Measurements from ENCODE around the gene ACAA2.
A peak's percentile ranks its signal among the peaks of the same experiment; 100 is the strongest.

Gene ACAA2, protein sequence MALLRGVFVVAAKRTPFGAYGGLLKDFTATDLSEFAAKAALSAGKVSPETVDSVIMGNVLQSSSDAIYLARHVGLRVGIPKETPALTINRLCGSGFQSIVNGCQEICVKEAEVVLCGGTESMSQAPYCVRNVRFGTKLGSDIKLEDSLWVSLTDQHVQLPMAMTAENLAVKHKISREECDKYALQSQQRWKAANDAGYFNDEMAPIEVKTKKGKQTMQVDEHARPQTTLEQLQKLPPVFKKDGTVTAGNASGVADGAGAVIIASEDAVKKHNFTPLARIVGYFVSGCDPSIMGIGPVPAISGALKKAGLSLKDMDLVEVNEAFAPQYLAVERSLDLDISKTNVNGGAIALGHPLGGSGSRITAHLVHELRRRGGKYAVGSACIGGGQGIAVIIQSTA

GRCh38 chr18:49813319-49814146 is at the start of gene ACAA2:
TSS of gene ACAA2 (minus strand) at chr18:49813533. CDS start at chr18:49813484, 49 bp downstream.
- DNase-seq, result peak; percentile 58

- no peak for DNase-seq
Measured at GRCh38 chr18:49862656-49863385, 49.5 kb upstream of the ACAA2 start.

DNA sequence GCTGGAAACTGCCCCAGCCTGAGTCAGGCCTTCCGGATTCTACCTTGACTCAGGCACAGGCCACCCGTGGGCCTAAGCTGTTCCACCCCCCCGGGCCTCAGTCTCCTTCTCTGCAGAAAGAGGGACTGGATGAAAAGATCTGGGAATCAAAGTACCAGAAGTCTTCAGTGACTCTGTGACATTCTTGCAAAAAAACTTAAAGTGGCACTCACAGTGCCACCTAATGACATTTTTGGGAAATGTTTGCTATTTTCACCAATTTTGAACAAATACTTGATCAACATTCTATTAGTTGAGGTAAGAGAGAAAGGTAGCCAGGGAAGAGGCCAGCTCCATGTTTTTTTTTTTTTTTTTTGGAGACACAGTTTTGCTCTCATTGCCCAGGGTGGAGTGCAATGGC is 48.3 kb upstream of the ACAA2 start:
- no peak for DNase-seq

DNA sequence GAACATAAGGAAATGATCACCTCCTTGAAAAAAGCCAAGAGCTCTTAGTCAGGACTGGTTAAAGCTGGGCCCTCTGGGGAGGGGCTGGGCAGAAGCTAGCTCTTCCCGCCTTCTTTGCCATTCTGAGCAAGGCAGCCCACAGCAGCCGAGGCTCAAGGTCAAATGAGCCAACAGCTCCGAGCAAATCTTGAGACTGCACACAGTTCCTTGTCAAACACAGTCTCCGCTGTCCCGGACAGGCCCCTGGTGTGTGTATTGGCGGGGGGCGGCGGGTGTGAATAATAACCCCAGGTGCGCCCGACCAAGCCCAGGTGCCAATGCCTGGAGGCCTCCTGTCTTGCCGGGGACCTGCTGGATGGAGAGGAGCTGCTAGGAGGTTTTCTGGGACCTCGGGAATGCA is 46.4 kb upstream of the ACAA2 start:
- no peak for DNase-seq

DNA sequence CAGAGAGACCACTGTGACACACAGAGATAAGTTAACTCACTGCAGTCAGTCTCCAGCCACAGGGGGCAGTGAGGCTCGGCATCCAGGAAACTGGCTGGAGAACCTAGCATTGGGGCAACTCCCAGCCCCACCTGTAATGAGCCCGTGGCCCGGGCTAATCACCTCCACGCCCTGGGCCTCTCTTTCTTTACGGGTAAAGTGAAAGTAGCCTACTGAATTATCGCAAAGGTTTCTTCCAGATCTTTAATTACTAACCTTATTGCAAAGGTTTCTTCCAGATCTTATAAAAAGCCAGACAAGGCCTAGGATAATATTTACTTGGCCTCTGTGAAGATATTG is 45.7 kb upstream of the ACAA2 start:
- no peak for DNase-seq

GRCh38 chr18:49858309-49859020 is 45.1 kb upstream of the ACAA2 start:
- peak; percentile 53 for DNase-seq

DNA sequence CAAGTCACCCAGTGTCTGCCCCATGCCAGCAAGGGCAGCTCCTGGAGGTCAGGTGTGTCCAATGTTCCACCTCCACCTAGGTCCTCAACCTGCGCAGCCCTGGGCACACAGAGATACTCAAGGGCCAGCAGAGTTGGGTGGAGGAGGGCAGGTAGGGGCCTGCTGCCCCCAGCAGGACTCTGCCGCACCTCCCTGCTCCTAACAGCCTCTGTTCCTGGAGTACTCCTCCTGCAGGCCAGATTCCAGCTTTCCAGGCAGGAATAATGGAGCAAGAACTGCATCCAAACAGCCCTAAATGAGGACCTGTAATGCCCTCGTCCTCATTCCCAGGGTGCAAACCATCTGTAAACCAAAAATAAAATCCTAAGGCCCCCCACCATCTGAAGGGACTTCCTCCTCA is 44.4 kb upstream of the ACAA2 start:
- no peak for DNase-seq

DNA sequence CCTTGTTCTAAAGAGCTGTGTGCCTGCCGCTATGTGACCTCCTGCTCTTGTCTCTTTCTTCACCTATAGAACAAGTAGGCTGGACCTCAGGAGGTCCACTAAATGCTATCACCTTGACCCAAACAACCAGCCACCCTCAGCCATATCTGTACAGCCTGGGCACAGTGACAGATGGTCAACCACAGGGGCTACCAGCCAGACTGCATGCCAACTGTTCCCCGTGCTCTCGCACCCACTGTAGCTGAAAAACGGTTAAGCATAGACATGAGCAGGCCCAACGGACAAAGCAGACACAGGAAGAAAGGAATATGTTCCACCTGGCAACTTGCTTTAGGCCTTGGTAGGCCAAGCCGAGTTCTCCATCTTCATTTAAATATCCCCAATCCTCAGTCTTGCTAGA is 43.2 kb upstream of the ACAA2 start:
- DNase-seq, result no peak

- DNase-seq, result no peak
Measured at GRCh38 chr18:49855711-49856415, 42.5 kb upstream of the ACAA2 start.

DNA sequence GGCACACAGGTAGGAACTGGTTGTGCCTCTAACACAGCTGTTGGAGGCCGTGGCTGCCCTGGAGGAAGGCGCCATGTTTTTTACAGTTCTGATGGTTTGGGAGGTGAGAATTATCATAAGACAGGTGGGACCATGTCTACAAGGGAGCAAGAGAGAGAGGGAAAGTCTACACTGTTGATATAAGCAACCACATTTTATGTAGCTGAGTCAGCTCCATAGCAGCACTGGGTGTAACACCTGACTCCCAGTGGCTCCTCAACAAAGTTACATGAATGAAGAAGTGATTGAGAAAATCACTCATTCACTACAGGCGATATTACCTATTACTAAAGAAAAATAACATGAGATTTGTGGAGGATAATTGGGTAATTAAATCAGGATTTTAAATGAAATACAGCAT is 41.3 kb upstream of the ACAA2 start:
- no peak for DNase-seq

- no peak for DNase-seq
Measured at GRCh38 chr18:49853436-49853835, 40.1 kb upstream of the ACAA2 start.

GRCh38 chr18:49853011-49853410 is 39.7 kb upstream of the ACAA2 start:
- no peak for DNase-seq

- DNase-seq, result no peak
Measured at GRCh38 chr18:49851624-49852023, 38.3 kb upstream of the ACAA2 start.

- no peak for DNase-seq
Measured at GRCh38 chr18:49850636-49851035, 37.3 kb upstream of the ACAA2 start.

DNA sequence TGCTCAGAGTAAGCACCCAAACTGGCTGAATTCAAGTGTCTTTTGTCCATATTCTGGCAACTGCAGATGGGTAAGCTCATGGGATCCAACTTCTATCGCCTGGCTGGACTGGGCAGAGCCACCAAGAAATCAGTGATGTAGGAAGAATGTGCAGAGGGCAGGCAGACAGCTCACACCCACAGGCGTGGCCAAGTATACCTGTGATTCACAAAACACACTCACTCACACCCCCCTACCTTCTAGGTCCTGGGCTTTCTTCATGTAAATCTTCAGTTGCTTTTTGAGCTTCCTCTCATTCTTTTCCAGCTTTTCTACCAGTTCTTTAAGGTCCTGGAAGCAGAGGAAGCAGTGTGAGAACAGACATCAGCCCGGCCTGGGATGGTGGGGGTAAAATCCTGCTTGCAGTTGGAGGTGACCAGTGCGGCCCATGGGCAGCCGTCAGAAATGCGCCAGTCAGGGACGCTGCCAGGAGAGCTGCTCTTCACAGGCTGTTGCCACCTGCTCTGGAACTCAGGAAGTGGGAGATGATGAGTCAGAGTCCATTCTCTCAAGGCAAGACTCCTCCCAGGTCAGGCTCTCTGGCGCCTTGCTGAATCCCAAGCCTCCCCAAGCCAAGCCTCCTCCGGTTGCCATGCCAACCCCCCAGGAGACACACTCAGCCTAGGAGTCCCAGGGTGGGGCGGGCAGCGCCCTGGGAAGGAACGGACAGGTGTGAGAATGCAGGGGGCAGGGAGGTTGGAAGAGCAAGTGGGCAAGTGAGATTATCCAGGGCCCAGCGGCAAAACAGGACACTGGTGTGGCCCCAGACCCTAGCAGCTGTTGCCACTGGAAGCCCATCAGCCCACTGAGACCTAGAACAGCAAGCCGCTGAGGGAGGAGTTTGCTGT is 36.2 kb upstream of the ACAA2 start:
- DNase-seq, result peak; percentile 77

DNA sequence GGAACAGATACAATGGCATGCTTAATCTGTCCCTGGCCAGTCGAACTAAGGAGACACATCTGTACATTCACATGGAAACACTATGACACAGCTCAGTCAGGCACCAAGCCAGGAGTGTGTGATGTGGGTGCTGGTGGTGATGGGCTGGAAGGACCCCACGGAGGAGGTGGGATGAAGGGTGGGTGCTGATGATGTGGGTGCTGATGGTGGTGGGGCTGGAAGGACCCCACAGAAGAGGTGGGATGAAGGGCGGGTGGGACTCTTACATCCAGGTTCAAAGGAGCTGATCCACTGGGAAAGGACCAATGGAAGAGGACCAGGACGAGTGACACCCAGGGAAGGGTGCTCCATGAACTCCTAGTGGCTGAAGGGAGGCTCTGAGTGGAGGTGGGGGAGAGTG is 34.8 kb upstream of the ACAA2 start:
- DNase-seq, result no peak

DNA sequence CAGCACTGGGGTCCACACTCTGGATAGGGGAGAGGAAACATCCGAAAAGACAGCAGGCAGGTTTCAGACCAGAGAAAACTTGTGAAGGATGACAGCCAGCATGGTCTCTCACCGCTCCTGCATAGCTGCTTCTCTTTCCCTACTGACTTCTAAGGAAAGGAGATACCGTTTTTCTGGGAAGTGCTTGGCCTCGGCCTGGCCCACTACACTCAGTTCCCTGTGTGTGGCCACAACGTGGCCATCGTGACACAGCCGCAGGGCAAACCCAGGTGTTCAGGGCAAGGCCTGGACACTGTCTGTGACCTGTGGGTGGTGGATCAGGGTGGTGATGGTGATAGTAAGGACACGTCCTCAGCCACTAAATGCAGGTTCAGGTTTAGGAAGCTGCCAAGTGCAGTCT is 34.2 kb upstream of the ACAA2 start:
- DNase-seq, result no peak

DNA sequence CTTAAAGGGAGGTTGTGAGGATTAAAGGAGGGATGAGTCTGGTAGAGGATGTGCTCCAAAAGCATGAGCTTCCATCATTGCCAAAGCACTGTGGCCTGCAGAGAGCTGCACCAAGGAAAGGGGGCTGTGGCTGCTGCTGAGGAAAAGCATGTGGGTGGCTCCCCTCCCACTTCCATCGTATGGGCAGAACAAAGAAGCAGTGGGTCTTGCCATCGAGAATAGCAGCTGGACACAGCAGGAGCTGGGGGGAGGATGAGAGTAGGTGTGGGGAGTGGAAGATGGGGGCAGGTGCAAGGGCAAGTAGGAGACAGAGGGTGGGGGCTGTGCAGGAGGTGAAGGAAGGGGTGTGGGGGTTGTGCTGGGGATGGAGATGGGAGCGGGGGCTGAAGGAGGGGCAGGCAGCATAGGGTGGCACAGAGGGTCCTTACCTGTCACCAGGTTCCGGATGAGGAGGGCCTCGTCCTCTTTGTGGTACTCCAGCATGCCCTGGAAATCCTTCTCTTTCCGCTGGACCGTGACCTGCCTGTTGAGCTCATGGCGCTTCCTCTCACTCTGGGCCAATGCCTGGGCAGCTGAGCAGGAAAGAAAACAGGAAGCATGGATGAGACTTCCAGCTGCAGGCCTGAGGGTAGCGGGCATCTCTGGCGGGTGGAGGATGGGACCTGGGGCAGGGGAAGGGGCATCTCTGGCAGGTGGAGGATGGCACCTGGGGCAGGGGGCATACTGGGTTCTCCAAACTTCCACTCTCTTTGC is 33.6 kb upstream of the ACAA2 start:
- no peak for DNase-seq

DNA sequence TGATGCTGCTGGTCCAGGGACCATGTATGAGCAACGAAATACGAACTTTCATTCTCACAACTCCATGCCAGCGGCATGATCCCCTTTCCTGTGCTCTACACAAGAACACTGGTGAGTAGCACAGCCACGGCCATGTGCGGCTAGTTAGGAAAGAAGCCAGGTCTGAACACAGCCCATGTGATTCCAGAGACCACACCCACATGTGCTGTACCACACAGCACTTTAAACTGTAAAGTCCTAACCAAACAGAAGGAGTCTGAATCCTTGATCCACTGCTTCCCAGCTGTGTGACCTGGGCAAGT is 33.0 kb upstream of the ACAA2 start:
- DNase-seq, result no peak

DNA sequence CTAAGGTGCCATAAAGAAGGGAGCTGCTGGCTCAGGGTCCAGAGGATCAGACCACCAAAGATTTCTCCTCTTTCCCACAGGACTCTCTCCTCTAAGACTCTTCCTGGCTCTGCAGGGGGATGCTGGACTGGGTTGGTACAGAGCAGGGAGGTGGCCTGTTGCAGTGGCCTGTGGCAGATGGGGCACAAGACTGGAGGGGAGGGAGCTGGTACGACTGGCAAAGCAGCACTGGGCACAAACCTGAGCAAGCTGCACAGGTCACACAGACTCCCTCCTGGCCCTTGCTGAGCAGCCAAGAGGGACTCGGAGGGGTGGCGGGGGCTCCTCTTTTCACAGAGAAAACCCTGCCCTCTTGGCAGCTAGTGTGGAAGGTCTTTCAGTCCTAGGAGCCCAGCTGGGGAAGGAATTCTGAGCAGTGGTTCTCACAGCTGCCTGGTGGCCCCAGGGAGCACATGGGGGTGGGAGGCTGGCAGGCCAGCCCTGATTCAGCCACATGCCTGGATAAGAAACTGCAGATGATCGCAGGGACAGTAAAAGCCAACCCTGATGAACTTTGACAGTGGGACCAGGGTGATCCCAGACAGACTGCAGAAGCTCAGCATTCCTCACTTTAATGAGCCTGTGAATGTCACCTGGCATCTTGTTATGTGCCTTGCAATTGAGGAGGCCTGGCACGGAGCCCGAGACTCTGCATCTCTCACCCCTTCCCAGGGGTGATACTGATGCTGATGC is 32.5 kb upstream of the ACAA2 start:
- DNase-seq, result no peak
